GM18519 (cell line): ENCODE measurements around the gene PLXNB2.
"Not testable (repeated sequence)": the region's sequence is repeated elsewhere in the genome, so short reads cannot be mapped to it uniquely, and the experiment has no call there.

Source experiments
- ATAC-seq: cut with Tn5 transposase; IDR thresholded peaks from one replicate; pipeline ENCODE4 v1.9.1; 2021; ENCODE audit warnings: mild to moderate bottlenecking, moderate library complexity; ENCODE audit not compliant: unreplicated experiment, low FRiP score

PLXNB2 gene

GRCh38 chr22:50326225-50326955, 18.9 kb upstream of the PLXNB2 start:
- ATAC-seq = no peak

- ATAC-seq = no peak
These were observed 18.2 kb upstream of the PLXNB2 start for GRCh38 chr22:50325444-50326224.

- ATAC-seq = no peak
These were observed 16.5 kb upstream of the PLXNB2 start for GRCh38 chr22:50323900-50324299.

GRCh38 chr22:50322382-50323104, 15.1 kb upstream of the PLXNB2 start:
- not testable (repeated sequence) for ATAC-seq

GRCh38 chr22:50320671-50321325, 13.4 kb upstream of the PLXNB2 start:
- no peak for ATAC-seq

- no peak for ATAC-seq
These were observed 12.7 kb upstream of the PLXNB2 start for GRCh38 chr22:50320116-50320515.

- no peak for ATAC-seq
These were observed 12.1 kb upstream of the PLXNB2 start for GRCh38 chr22:50319503-50319951.

- no peak for ATAC-seq
These were observed 11.4 kb upstream of the PLXNB2 start for GRCh38 chr22:50318698-50319411.

GRCh38 chr22:50318356-50318697, 10.9 kb upstream of the PLXNB2 start:
- ATAC-seq = no peak

- no peak for ATAC-seq
These were observed 10.2 kb upstream of the PLXNB2 start for GRCh38 chr22:50317674-50318073.

- ATAC-seq = no peak
These were observed 9.7 kb upstream of the PLXNB2 start for GRCh38 chr22:50317178-50317577.

- ATAC-seq = no peak
These were observed 8.9 kb upstream of the PLXNB2 start for GRCh38 chr22:50316114-50317065.

- no peak for ATAC-seq
These were observed 8.1 kb upstream of the PLXNB2 start for GRCh38 chr22:50315289-50316113.

GRCh38 chr22:50314455-50315288, 7.2 kb upstream of the PLXNB2 start:
- no peak for ATAC-seq

GRCh38 chr22:50314081-50314454, 6.6 kb upstream of the PLXNB2 start:
- ATAC-seq = no peak

GRCh38 chr22:50313600-50313999, 6.2 kb upstream of the PLXNB2 start:
- no peak for ATAC-seq

- no peak for ATAC-seq
These were observed 5.6 kb upstream of the PLXNB2 start for GRCh38 chr22:50313021-50313420.
